Measurements from ENCODE around the gene CHRNG. TPM values are rescaled to one million over a fixed set of nuclear protein-coding genes. Genes with fewer than 3 reads are reported as not detected.

CHRNG gene
- total and polyA plus RNA-seq, 8 donors, result not detected

- TF ChIP-seq CTCF (IDR thresholded peaks at IDR 0.05), result no peak
- intact Hi-C loops (cut with DNase I), result no loop called here
- FAIRE-seq (no peak), DNase-seq (no peak), ATAC-seq (no peak)
- Histone ChIP-seq H3K27me3 (no peaks in the 10 kb centered on the region), H3K4me3 (no peak overlapping the region), H3K4me1 (peaks cover 0 to 5% (median 4%) of the 10 kb centered on the region in 3 donors), H3K36me3 (no peaks in the 10 kb centered on the region), H3K9me3 (no peaks in the 10 kb centered on the region), H3K27ac (no peak overlapping the region)
- WGBS, 2 donors, result 95 to 98% methylated on average over 1 of the region's 1 CpG
Measured at GRCh38 chr2:232575404-232575746, 35.9 kb downstream of the CHRNG start.

- WGBS, 2 donors, result 69 to 92% methylated on average over 2 of the region's 2 CpGs
- FAIRE-seq (no peak), ATAC-seq (no peak)
Measured at GRCh38 chr2:232576995-232577394, 37.5 kb downstream of the CHRNG start.

GRCh38 chr2:232577841-232578240 lies 38.3 kb downstream of the CHRNG start:
- no peak for TF ChIP-seq CTCF (IDR thresholded peaks at IDR 0.05)
- DNase-seq (no peak), FAIRE-seq (no peak), ATAC-seq (no peak)
- peaks cover 0 to 10% (median 4%) of the 10 kb centered on the region in 3 donors for H3K4me1 ChIP-seq
- H3K36me3 ChIP-seq, result no peaks in the 10 kb centered on the region
- H3K4me3 ChIP-seq, result no peak overlapping the region
- no peaks in the 10 kb centered on the region for H3K9me3 ChIP-seq
- H3K27ac ChIP-seq, result no peak overlapping the region
- 72 to 96% methylated on average over 2 of the region's 2 CpGs for WGBS, 2 donors
- intact Hi-C loops (cut with DNase I), result no loop called here
- no peaks in the 10 kb centered on the region for H3K27me3 ChIP-seq

More at GRCh38 chr2:232576995-232577394, 37.5 kb downstream of the CHRNG start:
- Histone ChIP-seq H3K4me1 (peaks cover 0 to 13% (median 4%) of the 10 kb centered on the region in 3 donors), H3K36me3 (no peaks in the 10 kb centered on the region), H3K4me3 (no peak overlapping the region), H3K27me3 (no peaks in the 10 kb centered on the region), H3K27ac (no peak overlapping the region), H3K9me3 (no peaks in the 10 kb centered on the region)
- no peak for DNase-seq
- intact Hi-C loops (cut with DNase I), result no loop called here
- no peak for TF ChIP-seq CTCF (IDR thresholded peaks at IDR 0.05)

GRCh38 chr2:232578626-232579025 lies 39.1 kb downstream of the CHRNG start:
- DNase-seq (no peak), ATAC-seq (no peak), FAIRE-seq (no peak)
- Histone ChIP-seq H3K36me3 (no peaks in the 10 kb centered on the region), H3K27ac (no peak overlapping the region), H3K4me3 (no peak overlapping the region), H3K27me3 (no peaks in the 10 kb centered on the region), H3K9me3 (no peaks in the 10 kb centered on the region), H3K4me1 (peaks cover 0 to 9% (median 0%) of the 10 kb centered on the region in 3 donors)
- WGBS, 2 donors, result 71 to 77% methylated on average over 2 of the region's 2 CpGs
- TF ChIP-seq CTCF (IDR thresholded peaks at IDR 0.05), result no peak
- intact Hi-C loops (cut with DNase I), result no loop called here

GRCh38 chr2:232580648-232580981 lies 41.1 kb downstream of the CHRNG start:
- H3K27me3 ChIP-seq, result no peaks in the 10 kb centered on the region
- no peaks in the 10 kb centered on the region for H3K36me3 ChIP-seq
- 46 to 51% methylated on average over 6 of the region's 6 CpGs for WGBS, 2 donors
- H3K4me3 ChIP-seq, result no peak overlapping the region
- no peak for ATAC-seq
- H3K9me3 ChIP-seq, result no peaks in the 10 kb centered on the region
- DNase-seq, result no peak
- intact Hi-C loops (cut with DNase I), result no loop called here
- FAIRE-seq, result no peak
- peaks cover 0 to 9% (median 0%) of the 10 kb centered on the region in 3 donors for H3K4me1 ChIP-seq
- TF ChIP-seq CTCF (IDR thresholded peaks at IDR 0.05), result no peak
- H3K27ac ChIP-seq, result peak overlapping the region in 2 of 4 donors; percentile 37 to 48

All from pancreas (tissue), 10 donors.